IPS DF 4.7 (cell line): ENCODE data around the gene BMPR1B.
"Not testable (repeated sequence)": the region's sequence is repeated elsewhere in the genome, so short reads cannot be mapped to it uniquely, and the experiment has no call there.

Experiments used
- DNase-seq: peaks from one replicate; pipeline ENCODE4 v3.0.0-alpha.2; 2013; ENCODE audit warnings: low spot score; ENCODE audit errors: extremely low read depth

The BMPR1B gene

DNA sequence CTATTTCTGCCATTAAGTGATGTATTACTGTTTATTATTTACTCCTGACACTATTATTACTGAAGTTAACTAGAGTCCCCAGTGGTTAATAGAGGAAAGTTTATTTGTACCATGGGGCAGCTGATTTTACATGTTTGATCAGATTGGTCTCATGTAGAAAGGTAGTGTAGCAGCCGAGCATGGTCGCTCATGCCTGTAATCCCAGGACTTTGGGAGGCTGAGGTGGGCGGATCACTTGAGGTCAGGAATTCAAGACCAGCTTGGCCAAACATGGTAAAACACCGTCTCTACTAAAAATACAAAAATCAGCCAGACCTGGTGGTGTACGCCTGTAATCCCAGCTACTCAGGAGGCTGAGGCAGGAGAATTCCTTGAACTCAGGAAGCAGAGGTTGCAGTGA lies 74.6 kb downstream of the BMPR1B start:
- DNase-seq = not testable (repeated sequence)

DNA sequence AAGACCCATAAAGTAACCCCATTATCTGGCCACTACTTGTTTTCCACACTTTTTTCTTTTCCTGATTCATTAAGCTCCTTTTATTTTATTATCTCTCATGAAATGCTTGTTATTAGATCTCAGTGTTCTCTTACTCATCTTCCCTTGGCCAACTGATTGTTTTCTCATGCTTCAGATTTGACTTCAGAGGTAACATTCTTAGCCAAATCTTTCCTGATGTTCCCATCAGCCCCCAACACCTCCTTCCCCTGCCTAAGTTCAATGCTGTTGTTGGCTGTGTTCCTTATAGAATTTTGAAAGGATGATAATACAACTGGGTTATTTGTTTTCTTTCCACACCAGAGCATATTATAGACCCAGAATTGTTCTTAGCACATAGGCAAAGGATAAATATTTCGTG lies 75.6 kb downstream of the BMPR1B start:
- DNase-seq = no peak

DNA sequence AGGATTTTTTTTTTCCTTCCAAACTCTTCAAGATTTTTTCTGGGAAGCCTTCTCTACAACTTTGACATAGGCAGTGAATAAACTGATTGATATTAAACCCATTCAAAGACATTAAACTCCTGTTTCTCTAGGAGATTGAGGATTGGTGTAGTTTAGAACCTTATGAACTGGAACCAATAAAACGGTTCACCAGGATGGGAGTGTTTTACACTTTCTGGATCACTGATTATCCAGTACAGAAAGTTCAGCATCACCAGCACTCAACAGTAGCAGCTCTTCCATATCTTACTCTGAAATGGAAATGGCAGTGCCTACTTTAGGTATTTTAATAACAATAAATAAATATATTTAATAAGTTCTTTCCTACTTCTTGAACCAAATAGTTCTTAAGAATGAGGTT lies 76.7 kb downstream of the BMPR1B start:
- DNase-seq = no peak

DNA sequence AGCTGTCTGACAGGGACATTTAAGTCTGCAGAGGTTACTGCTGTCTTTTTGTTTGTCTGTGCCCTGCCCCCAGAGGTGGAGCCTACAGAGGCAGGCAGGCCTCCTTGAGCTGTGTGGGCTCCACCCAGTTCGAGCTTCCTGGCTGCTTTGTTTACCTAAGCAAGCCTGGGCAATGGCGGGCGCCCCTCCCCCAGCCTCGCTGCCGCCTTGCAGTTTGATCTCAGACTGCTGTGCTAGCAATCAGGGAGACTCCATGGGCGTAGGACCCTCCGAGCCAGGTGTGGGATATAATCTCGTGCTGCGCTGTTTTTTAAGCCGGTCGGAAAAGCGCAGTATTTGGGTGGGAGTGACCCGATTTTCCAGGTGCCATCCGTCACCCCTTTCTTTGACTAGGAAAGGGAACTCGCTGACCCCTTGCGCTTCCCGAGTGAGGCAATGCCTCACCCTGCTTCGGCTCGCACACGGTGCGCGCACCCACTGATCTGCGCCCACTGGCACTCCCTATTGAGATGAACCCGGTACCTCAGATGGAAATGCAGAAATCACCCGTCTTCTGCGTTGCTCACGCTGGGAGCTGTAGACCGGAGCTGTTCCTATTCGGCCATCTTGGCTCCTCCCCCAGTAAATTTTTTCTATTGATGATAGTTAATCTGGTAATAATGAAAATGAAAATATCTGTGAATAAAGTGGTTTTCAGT lies 83.6 kb downstream of the BMPR1B start:
- not testable (repeated sequence) for DNase-seq

DNA sequence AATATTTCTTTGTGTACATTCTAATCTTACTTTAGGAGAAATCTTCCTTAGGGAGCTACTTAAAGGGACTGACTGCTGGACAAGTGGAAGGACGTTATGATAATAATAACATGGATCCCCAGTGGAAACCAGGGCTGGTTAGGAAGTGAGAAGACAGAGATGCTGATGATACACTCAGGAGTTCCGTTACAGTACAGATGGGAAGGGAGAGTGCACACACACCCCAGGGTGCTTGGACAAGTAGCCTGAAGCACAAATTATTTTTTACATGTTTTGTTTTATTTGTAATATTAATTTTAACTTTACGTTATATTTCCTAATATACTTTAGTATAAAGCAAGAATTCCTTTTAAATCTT lies 84.1 kb downstream of the BMPR1B start:
- no peak for DNase-seq

DNA sequence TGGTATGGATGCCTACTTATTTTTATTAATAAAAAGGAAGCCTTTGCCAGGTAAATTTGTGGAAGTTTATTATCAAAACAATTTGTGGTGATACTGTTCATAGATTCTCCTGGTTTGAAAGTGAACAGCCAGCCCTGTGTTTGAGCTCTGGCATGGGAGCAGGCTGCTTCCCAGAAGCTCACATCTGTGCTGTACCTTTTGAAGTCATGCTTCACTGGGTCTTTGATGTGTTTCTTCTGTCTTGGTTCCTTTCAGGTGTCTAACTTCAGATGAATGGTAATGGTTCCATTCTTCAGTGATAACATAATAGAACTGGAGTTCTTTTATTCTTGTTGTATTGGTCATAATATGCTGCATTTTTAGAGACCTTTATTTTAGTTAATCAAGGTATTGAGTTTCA lies 85.5 kb downstream of the BMPR1B start:
- no peak for DNase-seq

DNA sequence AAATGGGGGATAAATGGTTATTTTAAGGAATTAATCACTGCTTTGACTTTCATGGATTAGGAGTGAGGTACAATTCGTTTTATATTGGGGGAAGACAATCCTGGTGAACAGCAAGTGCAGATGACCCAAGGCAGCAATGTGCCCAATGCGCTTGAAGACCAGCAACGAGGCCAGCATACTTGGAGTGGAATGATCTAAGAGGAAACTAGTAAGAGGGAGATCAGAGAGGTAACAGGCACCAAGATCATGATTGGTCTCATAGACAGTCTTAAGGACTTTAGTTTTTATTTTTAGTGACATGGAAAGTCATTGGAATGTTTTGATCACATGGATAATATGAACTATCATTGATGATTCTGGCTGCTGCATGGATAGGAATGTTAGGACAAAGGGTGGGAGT lies 90.6 kb downstream of the BMPR1B start:
- DNase-seq = no peak

DNA sequence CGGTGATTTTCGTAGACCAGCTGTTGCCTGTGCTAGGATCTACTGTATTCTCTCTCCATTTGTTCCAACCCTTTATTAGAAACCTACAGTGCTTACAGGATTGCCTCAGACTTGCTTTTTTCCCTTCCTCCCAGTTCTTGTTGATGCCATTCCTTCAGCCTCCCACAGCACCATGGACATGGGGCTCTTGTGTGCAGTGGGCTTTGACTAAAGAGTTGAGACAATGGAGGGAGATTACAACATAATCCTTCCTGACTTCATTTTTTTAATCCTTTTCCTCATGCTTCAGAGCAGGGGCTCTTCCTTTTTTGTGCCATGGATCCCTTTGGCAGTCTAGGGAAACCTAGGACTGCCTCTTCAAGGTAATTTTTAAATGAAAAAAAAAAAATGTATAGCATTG lies 92.1 kb downstream of the BMPR1B start:
- no peak for DNase-seq

DNA sequence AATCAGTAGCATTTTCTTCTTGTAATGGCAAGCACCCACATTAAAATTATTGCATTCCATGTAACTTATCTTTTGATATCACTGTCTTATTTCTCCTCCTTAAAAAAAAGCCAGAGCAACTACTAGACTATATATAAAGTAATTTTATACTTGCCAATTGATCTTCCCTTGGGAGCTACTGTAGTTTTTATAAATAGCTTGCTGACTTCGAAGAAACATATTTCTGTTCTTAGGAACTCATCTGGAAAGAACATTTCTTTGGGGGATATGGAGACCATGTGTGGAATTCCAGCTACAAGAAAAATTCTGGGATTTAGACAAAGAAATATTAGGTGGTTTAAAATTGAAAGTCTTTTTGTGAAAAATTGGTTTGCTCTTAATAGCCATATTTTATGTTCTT lies 94.9 kb downstream of the BMPR1B start:
- DNase-seq = no peak

DNA sequence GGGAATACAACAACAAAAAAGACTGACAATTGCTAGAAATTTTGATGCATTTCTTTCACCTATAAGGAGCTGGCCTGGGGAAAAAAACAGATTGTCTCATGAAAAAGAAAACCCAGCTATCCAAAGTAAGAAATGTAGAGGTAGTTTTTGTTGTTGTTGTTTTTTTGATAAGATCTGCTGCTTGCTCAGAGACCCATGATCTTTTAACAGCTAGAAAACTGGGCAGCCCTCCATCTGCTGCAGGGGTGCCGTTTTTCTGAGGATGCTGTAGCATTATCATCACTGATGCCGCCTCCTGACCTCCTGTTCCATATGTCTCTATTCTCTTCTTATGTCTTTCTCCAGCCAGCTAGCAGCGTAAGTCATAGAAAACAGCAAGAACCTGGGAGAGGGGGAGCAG lies 98.3 kb downstream of the BMPR1B start:
- no peak for DNase-seq

DNA sequence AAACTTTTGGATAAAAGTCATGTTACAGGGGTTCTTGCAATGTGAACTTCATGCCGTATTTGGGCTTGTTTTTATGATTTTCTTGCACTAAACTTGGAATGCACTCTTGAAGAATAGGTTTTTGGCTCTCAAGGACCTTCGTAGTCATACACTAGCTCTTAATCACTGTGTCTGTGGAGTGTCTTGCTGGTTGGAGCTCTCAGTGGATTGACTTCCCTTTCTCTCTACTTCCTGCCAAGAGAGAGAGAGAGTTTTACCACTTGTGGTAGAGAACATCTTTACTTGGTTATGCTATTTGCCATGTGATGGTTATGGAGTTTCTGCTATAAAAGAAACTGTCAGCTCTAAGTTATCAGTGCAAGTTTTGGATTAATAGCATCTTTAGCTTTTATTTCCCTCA lies 112.4 kb downstream of the BMPR1B start:
- no peak for DNase-seq

DNA sequence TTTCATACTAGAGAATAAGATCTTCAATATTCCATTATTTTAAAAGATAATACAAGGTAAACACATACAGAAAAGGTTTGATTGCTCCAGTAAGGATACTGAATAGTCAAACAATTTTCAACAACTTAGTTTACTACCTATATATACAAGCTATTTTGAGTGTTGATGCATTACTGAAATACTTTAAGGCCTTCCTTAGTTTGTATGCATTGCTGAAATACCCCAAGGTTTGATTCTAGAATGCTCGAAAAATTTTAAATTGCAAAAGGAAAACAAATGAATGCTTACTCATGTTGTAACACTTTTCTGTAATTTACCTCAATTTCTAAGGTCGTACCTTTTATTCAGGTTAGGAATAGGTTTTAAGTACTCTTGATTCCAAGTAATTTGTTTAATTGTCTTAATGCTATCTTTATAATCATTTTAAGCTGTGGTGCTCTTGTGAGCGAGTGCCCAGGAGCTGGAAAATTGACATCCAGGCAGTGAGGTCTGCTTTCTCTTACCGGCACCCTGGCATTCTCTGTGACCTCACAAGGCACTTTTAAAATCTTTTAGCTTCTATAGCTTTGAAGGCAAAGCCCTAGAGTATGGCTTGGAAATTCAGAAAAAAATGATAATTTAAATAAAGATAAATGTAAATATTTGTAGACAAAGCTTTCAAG lies 114.0 kb downstream of the BMPR1B start:
- no peak for DNase-seq

DNA sequence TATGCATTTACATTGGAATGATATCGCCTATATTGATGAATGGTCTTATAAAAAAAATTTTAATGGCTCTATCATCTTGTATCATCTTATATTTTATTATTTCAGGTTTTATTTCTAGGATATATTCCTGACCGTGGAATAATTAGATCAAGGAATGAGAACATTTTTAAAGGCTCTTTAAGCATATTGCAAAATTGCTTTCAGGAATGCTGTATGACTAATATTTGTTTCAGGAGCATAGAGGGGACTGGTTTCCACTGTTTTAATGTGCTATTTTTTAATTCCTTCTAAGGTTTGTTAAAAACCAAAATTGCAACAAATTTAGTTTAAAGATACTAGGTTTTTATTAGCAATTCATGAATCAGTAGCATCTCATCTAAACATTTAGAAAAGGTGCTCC lies 120.2 kb downstream of the BMPR1B start:
- DNase-seq = no peak

DNA sequence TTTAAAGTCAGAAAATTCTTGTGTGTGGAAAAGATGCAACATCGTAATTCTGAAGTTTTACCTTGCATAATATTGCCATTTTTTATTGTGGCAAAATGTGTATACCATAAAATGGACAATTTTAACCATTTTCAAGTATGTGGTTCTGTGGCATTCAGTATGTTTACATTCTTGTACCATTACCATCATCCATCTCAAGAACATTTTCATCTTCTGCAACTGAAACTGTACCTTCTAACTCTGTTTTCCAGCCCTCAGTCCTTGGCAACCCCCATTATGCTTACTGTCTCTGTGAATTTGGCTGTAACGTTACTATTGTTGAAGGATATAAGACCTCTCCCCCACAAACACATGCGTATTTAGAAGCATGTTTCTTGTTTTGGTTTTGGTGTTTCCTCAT lies 123.2 kb downstream of the BMPR1B start:
- no peak for DNase-seq

DNA sequence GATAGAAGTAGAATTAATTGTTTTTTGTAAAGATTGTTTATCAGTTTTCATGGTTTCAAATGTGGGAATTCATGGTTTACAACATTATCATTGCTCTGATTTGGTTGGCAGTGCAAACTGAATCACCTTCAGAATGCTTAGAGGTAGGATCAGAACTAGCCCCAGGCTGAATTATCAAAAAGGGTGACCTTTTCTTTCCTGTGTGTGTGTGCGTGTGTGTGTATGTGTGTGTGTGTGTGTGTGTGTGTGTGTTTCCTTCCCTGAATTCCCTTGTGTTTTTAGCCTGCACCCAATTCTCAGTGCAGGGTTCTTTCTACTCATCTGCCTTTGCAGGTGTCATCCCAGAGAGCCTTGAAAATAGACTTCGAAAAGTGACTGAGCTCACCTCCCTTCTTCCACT lies 125.0 kb downstream of the BMPR1B start:
- no peak for DNase-seq

DNA sequence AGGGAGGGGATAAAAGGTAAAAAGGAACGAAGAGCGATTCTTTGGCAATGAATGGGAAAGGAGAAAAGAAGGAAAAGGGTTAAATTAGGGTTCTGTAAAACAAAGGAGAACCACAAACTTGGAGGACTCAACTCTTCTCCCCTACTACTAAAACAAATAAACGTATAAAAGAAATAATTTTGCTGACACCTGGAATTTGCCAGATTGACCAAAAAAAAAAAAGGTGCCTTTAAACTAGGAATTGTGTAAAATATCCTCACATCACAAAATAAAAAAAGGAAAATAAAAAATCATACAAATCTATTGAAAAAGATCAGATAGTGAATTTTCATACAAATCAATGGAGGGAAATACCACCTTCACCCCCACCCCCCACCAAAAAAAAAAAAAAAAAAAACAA lies 129.3 kb downstream of the BMPR1B start:
- no peak for DNase-seq

DNA sequence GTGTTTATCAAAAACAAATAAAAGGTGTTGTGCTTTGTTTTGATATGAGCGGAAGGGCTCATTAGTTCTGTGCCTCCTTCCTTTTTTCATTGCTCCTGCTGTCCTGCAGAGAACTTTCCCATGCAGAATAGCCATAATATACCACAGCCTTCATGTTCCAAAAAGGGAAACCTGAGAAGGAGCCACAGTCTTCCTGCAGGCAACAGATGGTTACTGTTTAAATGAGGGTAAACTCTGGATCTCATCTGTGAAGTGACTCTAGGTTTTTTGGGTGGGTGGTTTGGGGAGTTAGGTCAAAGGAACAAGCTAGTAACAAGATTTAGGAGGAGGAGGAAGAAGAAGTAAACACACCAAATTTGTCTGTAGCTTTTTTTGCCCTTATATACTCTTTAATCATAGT lies 131.8 kb downstream of the BMPR1B start:
- DNase-seq = no peak

DNA sequence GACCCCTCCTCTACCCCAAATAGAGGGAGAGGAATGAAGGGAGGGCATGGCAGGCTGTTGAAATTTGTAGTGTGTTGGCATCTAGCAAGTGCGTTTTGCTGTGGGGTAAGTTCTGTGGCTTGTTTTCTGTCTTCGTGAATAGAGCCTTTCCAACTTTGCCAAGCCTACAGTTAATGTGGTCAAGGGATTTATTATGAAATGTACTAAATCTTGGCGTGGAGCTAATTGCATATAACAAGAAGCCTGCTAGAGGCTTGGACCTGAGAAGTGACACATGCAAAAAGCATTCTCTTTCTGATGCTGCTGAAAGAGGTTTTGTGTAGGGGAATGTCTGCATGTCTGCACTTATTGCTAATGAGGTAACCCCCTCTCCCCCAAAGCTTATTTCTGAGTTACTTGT lies 132.2 kb downstream of the BMPR1B start:
- DNase-seq = no peak

DNA sequence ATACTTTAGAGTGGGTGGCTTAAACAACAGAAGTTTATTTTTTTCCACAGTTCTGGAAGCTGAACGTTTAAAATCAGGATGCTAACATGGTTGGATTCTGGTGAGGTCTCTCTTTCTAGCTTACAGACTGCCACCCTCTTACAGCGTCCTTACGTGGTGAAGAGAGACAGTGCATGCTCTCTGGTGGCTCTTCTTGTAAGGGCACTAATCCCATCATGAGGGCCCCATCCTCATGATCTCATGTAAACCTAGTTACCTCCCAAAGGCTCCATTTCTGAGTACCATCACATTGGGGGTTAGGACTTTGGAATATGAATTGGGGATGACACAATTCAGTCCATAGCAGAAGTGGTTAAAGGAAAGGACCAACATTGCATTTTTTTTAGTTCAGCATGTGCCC lies 132.8 kb downstream of the BMPR1B start:
- DNase-seq = no peak

DNA sequence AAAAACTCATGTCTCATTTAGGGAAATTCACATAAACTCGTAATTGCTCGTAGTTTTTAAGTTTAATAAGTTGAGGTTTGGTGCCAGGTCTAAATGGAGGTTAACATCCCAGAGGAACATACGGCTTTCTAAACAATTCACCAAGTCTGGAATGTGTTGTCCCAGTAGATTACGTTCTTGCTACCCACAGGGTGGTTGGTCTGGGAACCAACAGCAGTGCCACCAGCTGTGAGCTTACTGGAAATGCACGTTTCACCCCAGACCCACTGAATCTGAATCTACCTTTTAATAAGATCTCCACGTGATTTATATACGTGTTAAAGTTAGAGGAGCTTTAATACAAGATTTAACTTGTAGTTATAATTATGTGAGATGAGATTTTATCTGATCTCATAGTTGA lies 134.3 kb downstream of the BMPR1B start:
- DNase-seq = no peak

DNA sequence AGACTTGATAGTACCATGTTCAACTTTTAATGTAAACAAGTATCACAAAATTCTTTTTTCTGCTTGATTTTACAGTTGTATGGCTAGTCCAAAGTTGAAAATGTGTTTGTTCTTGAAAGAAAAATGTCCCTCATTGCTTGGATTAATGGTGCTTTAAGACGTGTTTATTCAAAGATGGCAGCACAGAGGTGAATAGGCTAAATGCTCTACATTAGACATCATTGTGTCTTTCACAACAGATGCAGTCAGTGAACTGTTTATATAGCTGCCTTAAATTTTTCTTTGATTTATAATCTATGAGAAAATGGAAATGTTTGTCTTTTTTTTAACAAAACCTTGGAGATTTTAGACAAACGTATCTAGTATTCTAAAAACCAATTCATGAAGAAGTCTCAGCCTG lies 137.3 kb downstream of the BMPR1B start:
- DNase-seq = no peak

DNA sequence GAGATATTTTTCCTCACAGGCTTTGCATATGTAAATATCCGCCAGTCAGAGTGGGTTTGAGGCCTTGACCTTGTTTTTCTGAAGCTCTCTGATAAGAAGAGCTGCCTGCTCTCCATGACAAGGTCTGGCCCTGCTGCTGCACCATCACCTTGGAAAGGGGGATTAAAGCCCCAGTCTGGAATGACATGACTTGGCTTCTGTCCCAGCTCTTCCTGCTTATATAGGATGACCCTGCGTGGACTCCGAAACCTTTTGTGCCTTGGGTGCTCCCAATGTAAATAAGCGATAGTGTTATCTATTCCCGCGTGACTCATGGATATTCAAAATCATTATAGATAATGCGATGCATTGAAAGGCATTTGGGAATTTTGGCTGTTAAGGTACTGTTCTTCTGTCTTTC lies 139.3 kb downstream of the BMPR1B start:
- DNase-seq = no peak

DNA sequence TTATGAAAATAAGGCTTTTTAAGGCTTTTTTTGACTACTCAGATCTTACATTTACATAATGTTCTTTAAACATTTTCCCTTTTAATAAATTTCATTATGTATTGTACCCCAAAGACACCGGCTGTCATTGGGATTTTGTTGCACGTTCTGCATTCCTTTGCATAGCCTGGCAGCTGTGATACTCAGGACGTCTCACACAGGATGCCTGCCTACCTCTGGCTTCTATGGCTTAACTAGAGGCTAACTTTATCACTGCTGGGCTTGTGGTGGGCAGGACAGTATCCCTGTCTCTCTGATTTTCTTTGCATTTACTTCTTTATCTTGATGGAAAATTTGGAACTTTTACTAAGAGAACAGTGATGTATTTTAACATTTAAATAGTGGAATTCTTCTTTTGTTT lies 147.8 kb downstream of the BMPR1B start:
- DNase-seq = no peak

DNA sequence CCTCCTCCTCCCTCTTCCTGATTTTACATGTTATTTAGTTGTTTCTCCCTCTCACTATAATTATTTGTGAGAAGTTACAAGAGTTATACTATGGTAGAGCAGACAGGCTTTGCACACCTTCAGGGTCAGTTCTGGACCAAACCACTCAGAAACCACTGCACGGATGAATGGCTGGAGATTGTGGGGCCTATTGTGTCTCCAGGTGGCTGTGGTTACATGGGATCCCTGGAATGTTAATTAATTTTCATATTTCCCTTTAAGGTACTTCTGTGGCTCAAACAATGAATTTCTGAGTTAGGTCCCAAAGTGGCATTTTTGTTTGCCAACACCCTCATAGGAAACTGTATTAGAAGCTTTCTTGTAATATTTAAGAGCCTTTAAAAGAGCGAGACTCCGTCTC lies 151.9 kb downstream of the BMPR1B start:
- no peak for DNase-seq
